IMR-90 (cell line): Measurements from ENCODE around the gene FOXP1. TPM values are rescaled to one million over a fixed set of nuclear protein-coding genes. Genes with fewer than 3 reads are reported as not detected.

Source experiments
- ATAC-seq: fragments of 200-7000 bp; cut with Tn5 transposase; 2 replicates; pipeline ENCODE4 v1.9.1; 2020; ENCODE audit warnings: low read depth, mild to moderate bottlenecking, moderate library complexity
- BruUV-seq: library from RNA; stranded (reverse); fragments of 400-500 nt; replicated peaks from 2 replicates; lab custom pipeline; 2021; lab: Mats Ljungman, UMichigan
- CTCF ChIA-PET: fragments of 300-600 bp; formaldehyde crosslinking; extraction: SDS; loops from one replicate; lab custom pipeline; 2021; ENCODE audit warnings: antibody characterized with exemption; lab: Yijun Ruan, JAX
- POLR2A ChIA-PET: fragments of 300-600 bp; sonication (Branson Sonifier 250); formaldehyde crosslinking; loops from one replicate; lab custom pipeline; 2022; ENCODE audit warnings: antibody characterized with exemption; ENCODE audit not compliant: unreplicated experiment; lab: Charles Lee
- DNase-seq: peaks from one replicate; pipeline ENCODE4 v3.0.0; 2013
- H2AFZ ChIP-seq: replicated peaks from 2 replicates; pipeline ENCODE3; 2013; ENCODE audit warnings: low read length, mild to moderate bottlenecking; ENCODE audit not compliant: poor library complexity
- H2AK5ac ChIP-seq: 2 replicates; pipeline ENCODE4 v1.6.1; 2013; ENCODE audit warnings: low read depth, low read length, inconsistent platforms
- H2AK9ac ChIP-seq: replicated peaks from 2 replicates; pipeline ENCODE3; 2013; ENCODE audit warnings: mild to moderate bottlenecking, low read depth, low read length, moderate library complexity; ENCODE audit not compliant: poor library complexity
- H2BK120ac ChIP-seq: 2 replicates; pipeline ENCODE4 v1.6.1; 2013; ENCODE audit warnings: low read depth, low read length, inconsistent platforms
- H2BK15ac ChIP-seq: 3 replicates; pipeline ENCODE4 v1.6.1; 2013; ENCODE audit warnings: low read depth, low read length, inconsistent platforms
- H2BK20ac ChIP-seq: 2 replicates; pipeline ENCODE4 v1.6.1; 2013; ENCODE audit warnings: low read depth, mild to moderate bottlenecking, inconsistent platforms, low read length, moderate library complexity
- H2BK5ac ChIP-seq: 2 replicates; pipeline ENCODE4 v1.6.1; 2013; ENCODE audit warnings: mild to moderate bottlenecking, low read depth, low read length, inconsistent platforms; ENCODE audit not compliant: poor library complexity, severe bottlenecking
- H3K14ac ChIP-seq: replicated peaks from 2 replicates; pipeline ENCODE4 v1.6.1; 2013; ENCODE audit warnings: low read depth, low read length, inconsistent platforms
- H3K18ac ChIP-seq: 2 replicates; pipeline ENCODE4 v1.6.1; 2013; ENCODE audit warnings: low read depth, low read length, control low read depth
- H3K23ac ChIP-seq: 2 replicates; pipeline ENCODE4 v1.6.1; 2013; ENCODE audit warnings: low read depth, low read length, inconsistent platforms
- H3K27ac ChIP-seq: 2 replicates; pipeline ENCODE4 v1.5.1; 2013; ENCODE audit warnings: mild to moderate bottlenecking, control low read depth, low read length; ENCODE audit not compliant: insufficient read depth
- H3K27me3 ChIP-seq: 2 replicates; pipeline ENCODE4 v1.6.1; 2013; ENCODE audit warnings: low read length; ENCODE audit not compliant: control insufficient read depth, insufficient read depth
- H3K36me3 ChIP-seq: 2 replicates; pipeline ENCODE4 v1.6.1; 2013; ENCODE audit warnings: low read length, mixed read lengths; ENCODE audit not compliant: control insufficient read depth, insufficient read depth
- H3K4ac ChIP-seq: 2 replicates; pipeline ENCODE4 v1.6.1; 2013; ENCODE audit warnings: low read depth, low read length, inconsistent platforms
- H3K4me1 ChIP-seq: 2 replicates; pipeline ENCODE4 v1.6.1; 2013; ENCODE audit warnings: low read length, mixed read lengths; ENCODE audit not compliant: control insufficient read depth, insufficient read depth
- H3K4me2 ChIP-seq: 2 replicates; pipeline ENCODE4 v1.6.1; 2013; ENCODE audit warnings: low read depth, mild to moderate bottlenecking, control low read depth, low read length, moderate library complexity
- H3K4me3 ChIP-seq: 2 replicates; pipeline ENCODE4 v1.5.1; 2013; ENCODE audit warnings: low read depth, mild to moderate bottlenecking, control low read depth, low read length, moderate library complexity; ENCODE audit not compliant: insufficient read depth
- H3K56ac ChIP-seq: 2 replicates; pipeline ENCODE4 v1.6.1; 2013; ENCODE audit warnings: low read length, inconsistent platforms; ENCODE audit not compliant: insufficient read depth; ENCODE audit errors: extremely low read depth
- H3K79me1 ChIP-seq, 2 experiments: 2 replicates each; pipeline ENCODE4 v1.6.1; 2013; ENCODE audit warnings: low read length in 2 of 2, inconsistent platforms in 1 of 2, low read depth in 1 of 2
- H3K9ac ChIP-seq: 2 replicates; pipeline ENCODE4 v1.6.1; 2013; ENCODE audit warnings: low read depth, low read length, control low read depth
- H3K9me1 ChIP-seq: 2 replicates; pipeline ENCODE4 v1.6.1; 2013; ENCODE audit warnings: low read length, inconsistent platforms; ENCODE audit not compliant: insufficient read depth
- H3K9me3 ChIP-seq: 2 replicates; pipeline ENCODE4 v1.6.1; 2013; ENCODE audit warnings: low read length; ENCODE audit not compliant: control insufficient read depth, insufficient read depth
- H4K20me1 ChIP-seq: 2 replicates; pipeline ENCODE4 v1.6.1; 2013; ENCODE audit warnings: low read length, inconsistent platforms; ENCODE audit not compliant: insufficient read depth
- H4K5ac ChIP-seq: 2 replicates; pipeline ENCODE4 v1.6.1; 2013; ENCODE audit warnings: mild to moderate bottlenecking, low read depth, low read length, control low read depth
- H4K8ac ChIP-seq, 2 experiments: 2 replicates each; pipeline ENCODE4 v1.6.1; 2013; ENCODE audit warnings: low read depth in 2 of 2, low read length in 2 of 2, control low read depth in 1 of 2, inconsistent platforms in 1 of 2
- H4K91ac ChIP-seq: 2 replicates; pipeline ENCODE4 v1.6.1; 2013; ENCODE audit warnings: low read depth, low read length, inconsistent platforms; ENCODE audit not compliant: insufficient read depth
- BHLHE40 ChIP-seq: fragments of 150-350 bp; IDR thresholded peaks from 2 replicates; pipeline ENCODE4 v1.6.1; 2016; ENCODE audit warnings: mild to moderate bottlenecking, low read depth, low read length
- CEBPB ChIP-seq: IDR thresholded peaks from 2 replicates; pipeline ENCODE4 v1.6.1; 2012; ENCODE audit warnings: low read depth, low read length, improper control_type of control experiment
- FOS ChIP-seq: fragments of 150-350 bp; IDR thresholded peaks from 2 replicates; pipeline ENCODE4 v1.6.1; 2016; ENCODE audit warnings: low read depth, low read length
- MAFK ChIP-seq: IDR thresholded peaks from 2 replicates; pipeline ENCODE4 v1.6.1; 2012; ENCODE audit warnings: low read depth, low read length, improper control_type of control experiment
- NFE2L2 ChIP-seq: fragments of 150-350 bp; IDR thresholded peaks from 2 replicates; pipeline ENCODE4 v1.6.1; 2016; ENCODE audit warnings: low read depth, mild to moderate bottlenecking, low read length
- SMC3 ChIP-seq: fragments of 150-350 bp; IDR thresholded peaks from 2 replicates; pipeline ENCODE4 v1.6.1; 2016; ENCODE audit warnings: low read depth, mild to moderate bottlenecking, antibody characterized with exemption, low read length, moderate library complexity
- WGBS, 2 experiments: methylation state at CpG; one replicate each; pipeline versions ENCODE4 v1.1.5 to v1.1.7; 2013; ENCODE audit warnings: missing lambda C conversion rate in 2 of 2; ENCODE audit not compliant: insufficient read length in 1 of 2; ENCODE audit errors: extremely low coverage in 2 of 2; 5-methylcytosine and 5-hydroxymethylcytosine counted together
- dilution Hi-C: fragments of 300-500 bp; cut with HindIII; formaldehyde crosslinking; loops from one replicate; pipeline ENCODE4 v1.14.3; 2018; ENCODE audit warnings: low sequenced_read_pairs; ENCODE audit not compliant: unreplicated experiment
- in situ Hi-C: fragments of 300-500 bp; cut with MboI; formaldehyde crosslinking; loops from 3 replicates; pipeline ENCODE4 v1.14.3; 2019; ENCODE audit warnings: low sequenced_read_pairs, inconsistent platforms, mixed read lengths
- intact Hi-C: fragments of 100-400 bp; cut with micrococcal nuclease; formaldehyde crosslinking; loops from 2 replicates; pipeline ENCODE4 v1.10.0; 2022
- polyA plus RNA-seq, 3 experiments: library from polyadenylated mRNA; depleted of rRNA; stranded (reverse); fragments of >200 nt; gene quantifications; 2 replicates each; pipeline ENCODE4 v1.2.3, GENCODE V29; 2012; ENCODE audit warnings: low replicate concordance in 1 of 3
- total RNA-seq: library from RNA; depleted of rRNA; stranded (reverse); fragments of >200 nt; gene quantifications from 2 replicates; pipeline ENCODE4 v1.2.3, GENCODE V29; 2012
- TF ChIP-seq, protein P1 (sequence below): fragments of 150-350 bp; IDR thresholded peaks from 2 replicates; pipeline ENCODE4 v1.6.1; 2016; ENCODE audit warnings: low read depth, mild to moderate bottlenecking, low read length, moderate library complexity, borderline replicate concordance
- TF ChIP-seq, protein P2 (sequence below): fragments of 150-350 bp; IDR thresholded peaks from 2 replicates; pipeline ENCODE4 v1.6.1; 2017; ENCODE audit warnings: mild to moderate bottlenecking, antibody characterized with exemption, low read length, low read depth

FOXP1 gene
- total and polyA plus RNA-seq, 2 of the 4 experiments (the other 2 are of a cell fraction): 37.0 to 132 TPM

DNA sequence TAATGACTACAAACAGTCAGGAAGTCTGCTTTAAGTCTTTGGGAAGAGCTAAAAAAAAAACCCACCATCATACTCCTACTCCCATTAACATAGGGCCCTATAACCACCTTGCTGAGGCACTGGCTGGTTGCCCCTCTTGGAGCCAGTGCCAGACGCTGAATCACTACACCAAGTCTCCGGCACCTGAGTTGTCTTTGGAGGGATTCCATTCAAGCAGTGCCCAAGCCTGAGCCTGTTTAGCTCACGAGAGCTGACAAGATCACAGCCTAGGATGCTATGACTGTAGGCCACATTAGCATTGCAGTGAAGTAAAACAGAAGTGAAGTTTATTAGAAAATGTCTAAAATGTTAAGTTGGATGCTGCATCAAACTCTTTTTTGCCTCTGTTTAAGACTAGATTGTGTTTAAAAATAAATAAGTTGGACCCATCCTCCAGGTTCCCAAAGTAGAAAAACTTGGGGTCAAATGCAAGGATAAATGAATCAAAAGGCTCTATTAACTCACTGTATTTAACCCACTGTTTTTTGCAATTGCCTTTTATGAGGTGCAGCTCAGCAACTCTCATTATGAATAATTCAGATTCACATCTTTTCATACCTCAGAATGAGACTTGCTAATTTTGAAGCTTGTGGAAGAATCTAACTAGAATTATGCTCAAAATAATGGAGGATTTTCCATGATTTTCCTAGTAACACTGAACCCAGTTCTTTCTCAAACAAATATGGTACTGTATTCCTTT is 461.9 kb downstream of the FOXP1 start:
- WGBS, 2 experiments: 60% methylated on average over 2 of the region's 3 CpGs; no CpG with 5 or more reads in 1 of the 2 experiments
- Histone ChIP-seq H3K27ac (no peak overlapping the region), H3K18ac (no peak overlapping the region), H4K20me1 (0 out of 2 replicates have a peak, but pooled peaks cover 3% of the 10 kb centered on the region), H2BK15ac (no peak overlapping the region), H3K56ac (no peak overlapping the region), H3K4me1 (peaks cover 9% of the 10 kb centered on the region), H3K9me1 (peaks cover 16% of the 10 kb centered on the region), H3K4ac (no peak overlapping the region), H4K91ac (no peak overlapping the region), H3K36me3 (no peaks in the 10 kb centered on the region; the same call in 1 of the 2 replicates), H4K5ac (no peak overlapping the region), H3K23ac (no peak overlapping the region), H3K27me3 (no peaks in the 10 kb centered on the region), H2AK9ac (no peak overlapping the region), H2AK5ac (no peak overlapping the region; the same call in 1 of the 2 replicates), H3K9ac (no peak overlapping the region), H3K79me1 (peaks cover 46 to 66% of the 10 kb centered on the region in 2 experiments), H2AFZ (no peak overlapping the region), H3K14ac (0 out of 2 replicates have a peak overlapping the region, but pooled peaks have one; percentile 28), H2BK120ac (no peak overlapping the region), H2BK5ac (no peak overlapping the region), H4K8ac (no peak overlapping the region), H3K9me3 (no peaks in the 10 kb centered on the region), H3K4me3 (no peak overlapping the region), H3K4me2 (no peak overlapping the region), H2BK20ac (no peak overlapping the region; the same call in 1 of the 2 replicates)
- in situ Hi-C loops (no loop called here), intact Hi-C loops (no loop called here), dilution Hi-C loops (no loop called here)
- CTCF ChIA-PET: interaction anchor here (0.8 kb wide), 1 partner anchor 26 kb away, joined by 3 read pairs; no protein-coding TSS in a partner anchor
- BruUV-seq: no TSS peak
- no peak for DNase-seq
- no peak for ATAC-seq
- TF ChIP-seq MAFK (no peak), BHLHE40 (no peak), FOS (no peak), CEBPB (no peak), NFE2L2 (no peak), SMC3 (no peak)
- TF ChIP-seq, protein P1, sequence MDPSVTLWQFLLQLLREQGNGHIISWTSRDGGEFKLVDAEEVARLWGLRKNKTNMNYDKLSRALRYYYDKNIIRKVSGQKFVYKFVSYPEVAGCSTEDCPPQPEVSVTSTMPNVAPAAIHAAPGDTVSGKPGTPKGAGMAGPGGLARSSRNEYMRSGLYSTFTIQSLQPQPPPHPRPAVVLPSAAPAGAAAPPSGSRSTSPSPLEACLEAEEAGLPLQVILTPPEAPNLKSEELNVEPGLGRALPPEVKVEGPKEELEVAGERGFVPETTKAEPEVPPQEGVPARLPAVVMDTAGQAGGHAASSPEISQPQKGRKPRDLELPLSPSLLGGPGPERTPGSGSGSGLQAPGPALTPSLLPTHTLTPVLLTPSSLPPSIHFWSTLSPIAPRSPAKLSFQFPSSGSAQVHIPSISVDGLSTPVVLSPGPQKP: no peak
- TF ChIP-seq, protein P2, sequence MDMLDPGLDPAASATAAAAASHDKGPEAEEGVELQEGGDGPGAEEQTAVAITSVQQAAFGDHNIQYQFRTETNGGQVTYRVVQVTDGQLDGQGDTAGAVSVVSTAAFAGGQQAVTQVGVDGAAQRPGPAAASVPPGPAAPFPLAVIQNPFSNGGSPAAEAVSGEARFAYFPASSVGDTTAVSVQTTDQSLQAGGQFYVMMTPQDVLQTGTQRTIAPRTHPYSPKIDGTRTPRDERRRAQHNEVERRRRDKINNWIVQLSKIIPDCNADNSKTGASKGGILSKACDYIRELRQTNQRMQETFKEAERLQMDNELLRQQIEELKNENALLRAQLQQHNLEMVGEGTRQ: no peak
- POLR2A ChIA-PET: interaction anchor here (0.5 to 0.7 kb wide), 2 partner anchors 342 to 464 kb away, joined by 3 to 6 read pairs; no protein-coding TSS in a partner anchor
